HepG2 (cell line): ENCODE results near the gene PACS1. TPM values are rescaled to one million over a fixed set of nuclear protein-coding genes. Genes with fewer than 3 reads are reported as not detected.

Experiments used
- ATAC-seq: fragments of 200-7000 bp; cut with Tn5 transposase; 3 replicates; pipeline ENCODE4 v1.9.1; 2020; ENCODE audit warnings: mild to moderate bottlenecking, moderate library complexity
- BruUV-seq: library from RNA; stranded (reverse); fragments of 400-500 nt; replicated peaks from 2 replicates; lab custom pipeline; 2021; lab: Mats Ljungman, UMichigan
- CTCF ChIA-PET: fragments of 300-600 bp; formaldehyde crosslinking; extraction: SDS; loops from one replicate; lab custom pipeline; 2021; ENCODE audit warnings: low total read pairs, inconsistent platforms, low intra/inter-chr PET ratio; lab: Yijun Ruan, JAX
- POLR2A ChIA-PET: fragments of 350-600 bp; sonication (Branson Sonifier 250); formaldehyde crosslinking; loops from one replicate; lab custom pipeline; 2020; ENCODE audit warnings: antibody characterized with exemption, inconsistent platforms; lab: Yijun Ruan, JAX
- DNase-seq: peaks from one replicate; pipeline ENCODE4 v3.0.0-alpha.2; 2015; ENCODE audit warnings: low spot score
- FAIRE-seq: peaks from 3 replicates; lab custom pipeline; 2011; peaks lifted over from hg19 to GRCh38; lab: Jason Lieb, UNC
- H2AFZ ChIP-seq: one replicate; pipeline ENCODE4 v1.6.1; 2011; ENCODE audit warnings: low read length, inconsistent platforms
- H3K27ac ChIP-seq: fragments of 300-600 bp; 3 replicates; pipeline ENCODE4 v1.8.0; 2011; ENCODE audit warnings: mixed run types, mild to moderate bottlenecking, mixed read lengths, low read length, inconsistent platforms; ENCODE audit not compliant: insufficient read depth; ENCODE audit errors: extremely low read length
- H3K27me3 ChIP-seq, 2 experiments: fragments of 200-600 bp in 1 of 2; 2 replicates in 1 of 2; 3 replicates in 1 of 2; pipeline versions ENCODE4 v1.6.0 to v1.8.0; 2011; ENCODE audit warnings: low read length in 2 of 2, mild to moderate bottlenecking in 2 of 2, moderate library complexity in 2 of 2, inconsistent platforms in 1 of 2; ENCODE audit not compliant: insufficient read depth in 2 of 2, control insufficient read depth in 1 of 2
- H3K36me3 ChIP-seq, 2 experiments: fragments of 200-600 bp in 1 of 2; replicated peaks in 1 of 2; 2 replicates in 1 of 2; 3 replicates in 1 of 2; pipeline versions ENCODE4 v1.5.1 to v1.8.0; 2011; ENCODE audit warnings: low read length in 2 of 2, inconsistent platforms in 1 of 2; ENCODE audit not compliant: insufficient read depth in 2 of 2, control insufficient read depth in 1 of 2
- H3K4me1 ChIP-seq: 2 replicates; pipeline ENCODE4 v1.5.1; 2012; ENCODE audit warnings: low read length, inconsistent platforms; ENCODE audit not compliant: insufficient read depth
- H3K4me2 ChIP-seq: 2 replicates; pipeline ENCODE4 v1.6.0; 2011; ENCODE audit warnings: low read depth, low read length, inconsistent platforms
- H3K4me3 ChIP-seq, 3 experiments: fragments of 200-600 bp in 1 of 3; sonication (generic), shearing (Covaris generic) in 1 of 3; replicated peaks in 1 of 3; 2 replicates each; pipeline ENCODE4 v1.5.1; 2011 to 2016; ENCODE audit warnings: low read length in 3 of 3, inconsistent platforms in 2 of 3, low read depth in 2 of 3, mild to moderate bottlenecking in 2 of 3, control low read depth in 1 of 3, mixed read lengths in 1 of 3; ENCODE audit not compliant: insufficient read depth in 1 of 3
- H3K79me2 ChIP-seq: one replicate; pipeline ENCODE4 v1.6.1; 2011; ENCODE audit warnings: low read length, inconsistent platforms; ENCODE audit not compliant: insufficient read depth
- H3K9ac ChIP-seq: 2 replicates; pipeline ENCODE4 v1.6.0; 2011; ENCODE audit warnings: mild to moderate bottlenecking, low read depth, low read length, inconsistent platforms; ENCODE audit not compliant: insufficient read depth
- H3K9me3 ChIP-seq: 2 replicates; pipeline ENCODE4 v1.5.1; 2012; ENCODE audit warnings: mild to moderate bottlenecking, low read length
- H4K20me1 ChIP-seq: 2 replicates; pipeline ENCODE4 v1.6.0; 2011; ENCODE audit warnings: inconsistent platforms, mild to moderate bottlenecking, low read length, moderate library complexity; ENCODE audit not compliant: insufficient read depth
- CCAR2 ChIP-seq: fragments of 200-400 bp; formaldehyde crosslinking; optimal IDR thresholded peaks from 2 replicates; pipeline ENCODE3; 2018; ENCODE audit warnings: low read depth, mild to moderate bottlenecking, low read length, moderate library complexity
- CSRNP1 ChIP-seq: sonication (generic); formaldehyde crosslinking; IDR thresholded peaks from 2 replicates; pipeline ENCODE4 v1.8.1; 2023; ENCODE audit warnings: mild to moderate bottlenecking, missing genetic modification reagents
- HIC2 ChIP-seq: sonication (generic); formaldehyde crosslinking; IDR thresholded peaks from 2 replicates; pipeline ENCODE4 v1.9.0; 2022; ENCODE audit warnings: low read depth, missing genetic modification reagents
- KLF15 ChIP-seq: sonication (generic); formaldehyde crosslinking; IDR thresholded peaks from 2 replicates; pipeline ENCODE4 v1.8.1; 2023; ENCODE audit warnings: borderline replicate concordance, mild to moderate bottlenecking, inconsistent platforms, missing genetic modification reagents, mixed read lengths
- MED1 ChIP-seq: sonication (generic); formaldehyde crosslinking; IDR thresholded peaks from 2 replicates; pipeline ENCODE4 v1.4.0; 2020; ENCODE audit warnings: missing genetic modification reagents
- ONECUT2 ChIP-seq: sonication (generic); formaldehyde crosslinking; IDR thresholded peaks from 2 replicates; pipeline ENCODE4 v1.4.0; 2020; ENCODE audit warnings: missing genetic modification reagents
- POGZ ChIP-seq: sonication (generic); formaldehyde crosslinking; IDR thresholded peaks from 2 replicates; pipeline ENCODE4 v1.4.0; 2020; ENCODE audit warnings: mild to moderate bottlenecking, missing genetic modification reagents
- SALL1 ChIP-seq: sonication (generic); formaldehyde crosslinking; IDR thresholded peaks from 2 replicates; pipeline ENCODE4 v1.8.0; 2022; ENCODE audit warnings: mild to moderate bottlenecking, missing genetic modification reagents
- SMAD9 ChIP-seq: sonication (generic); formaldehyde crosslinking; IDR thresholded peaks from 2 replicates; pipeline ENCODE4 v1.5.1; 2020; ENCODE audit warnings: mild to moderate bottlenecking, missing genetic modification reagents
- SOX6 ChIP-seq, 2 experiments: fragments of 450-650 bp in 1 of 2; sonication (generic) in 1 of 2; formaldehyde crosslinking in 1 of 2; IDR thresholded peaks; 2 replicates each; pipeline versions ENCODE4 v1.4.0 to v1.6.1; 2017 to 2020; ENCODE audit warnings: antibody characterized with exemption in 1 of 2, mild to moderate bottlenecking in 1 of 2, missing genetic modification reagents in 1 of 2
- SP2 ChIP-seq: sonication (generic); formaldehyde crosslinking; IDR thresholded peaks from 2 replicates; pipeline ENCODE4 v1.5.1; 2020; ENCODE audit warnings: mild to moderate bottlenecking, missing genetic modification reagents
- TAF15 ChIP-seq: fragments of 200-400 bp; formaldehyde crosslinking; IDR thresholded peaks from one replicate; pipeline ENCODE4 v1.6.1; 2018; ENCODE audit warnings: mild to moderate bottlenecking, low read depth, low read length; ENCODE audit not compliant: poor library complexity, severe bottlenecking
- THYN1 ChIP-seq: sonication (generic); formaldehyde crosslinking; IDR thresholded peaks from 2 replicates; pipeline ENCODE4 v1.8.1; 2023; ENCODE audit warnings: low read depth, mild to moderate bottlenecking, moderate library complexity, missing genetic modification reagents, borderline replicate concordance
- ZNF224 ChIP-seq: sonication (generic); formaldehyde crosslinking; IDR thresholded peaks from 2 replicates; pipeline ENCODE4 v1.5.0; 2020; ENCODE audit warnings: mild to moderate bottlenecking, missing genetic modification reagents
- ZNF251 ChIP-seq: sonication (generic); formaldehyde crosslinking; IDR thresholded peaks from 2 replicates; pipeline ENCODE4 v1.9.0; 2021; ENCODE audit warnings: mild to moderate bottlenecking, missing genetic modification reagents
- ZNF562 ChIP-seq: sonication (generic); formaldehyde crosslinking; IDR thresholded peaks from 2 replicates; pipeline ENCODE4 v1.8.0; 2022; ENCODE audit warnings: missing genetic modification reagents, borderline replicate concordance
- ZNF878 ChIP-seq: sonication (generic); formaldehyde crosslinking; IDR thresholded peaks from 2 replicates; pipeline ENCODE4 v1.8.1; 2023; ENCODE audit warnings: mild to moderate bottlenecking, missing genetic modification reagents, moderate library complexity
- WGBS: methylation state at CpG from one replicate; pipeline ENCODE4 v1.1.6; 2017; ENCODE audit warnings: low lambda C conversion rate; 5-methylcytosine and 5-hydroxymethylcytosine counted together
- in situ Hi-C: cut with HindIII; loops from 2 replicates; pipeline ENCODE4 v1.10.0; 2017; ENCODE audit warnings: low pct_unique_long_range_greater_than_20kb; ENCODE audit not compliant: extremely low pct_ligation_motif_present
- intact Hi-C: fragments of 100-400 bp; cut with micrococcal nuclease; formaldehyde crosslinking; loops from one replicate; pipeline ENCODE4 v1.10.0; 2022; ENCODE audit not compliant: unreplicated experiment
- polyA plus RNA-seq, 8 experiments: library from polyadenylated mRNA; depleted of rRNA in 3 of 8; stranded (reverse) in 7 of 8; unstranded in 1 of 8; fragments of >200 nt; fragmentation: Illumina TruSeq in 4 of 8; extraction: Trizol in 4 of 8; gene quantifications; 2 replicates each; pipeline versions ENCODE4 v1.2.1 to v1.2.3, GENCODE V29; 2011 to 2016; ENCODE audit warnings: low read depth in 4 of 8, missing spikeins in 1 of 8, mixed read lengths in 1 of 8; ENCODE audit not compliant: insufficient read depth in 1 of 8
- total RNA-seq, 5 experiments: library from RNA; depleted of rRNA; stranded (reverse); fragments of >200 nt; fragmentation: Illumina TruSeq; extraction: Trizol; gene quantifications; 2 replicates each; pipeline ENCODE4 v1.2.3, GENCODE V29; 2016; ENCODE audit warnings: low read depth in 1 of 5

Gene PACS1
- total and polyA plus RNA-seq, 2 of the 13 experiments (the other 11 are each of a cell fraction or from before 2014, with no cell fraction given): 7.6 to 8.6 TPM

- Histone ChIP-seq H3K9ac (no peak overlapping the region), H3K27ac (no peak overlapping the region), H3K36me3 (peaks cover 2 to 14% of the 10 kb centered on the region in 2 experiments; a peak in 4 of 5 replicates)
- BruUV-seq: no TSS peak
- intact Hi-C loops: no loop called here
- CTCF ChIA-PET: no interaction called here
- 93% methylated on average over 4 of the region's 5 CpGs for WGBS
- FAIRE-seq: no peak
- no peak for TF ChIP-seq KLF15 (CRISPR knock-in tag)
- no peak for TF ChIP-seq SOX6 (IDR thresholded peaks at IDR 0.05)
- no peak for TF ChIP-seq SOX6 (CRISPR knock-in tag; IDR thresholded peaks at IDR 0.05)
- TF ChIP-seq SALL1: no peak
- TF ChIP-seq ONECUT2 (CRISPR knock-in tag): no peak
- no peak for TF ChIP-seq ZNF251 (CRISPR knock-in tag)
- TF ChIP-seq THYN1 (CRISPR knock-in tag): no peak
- TF ChIP-seq SMAD9 (CRISPR knock-in tag): no peak
- no peak for TF ChIP-seq POGZ (CRISPR knock-in tag)
- no peak for TF ChIP-seq CCAR2
- TF ChIP-seq ZNF224 (CRISPR knock-in tag): no peak
- no peak for TF ChIP-seq TAF15
- no peak for TF ChIP-seq MED1 (CRISPR knock-in tag)
- TF ChIP-seq CSRNP1 (CRISPR knock-in tag): no peak
- no peak for TF ChIP-seq ZNF878
- no peak for TF ChIP-seq ZNF562 (CRISPR knock-in tag)
- TF ChIP-seq SP2 (CRISPR knock-in tag): no peak
- TF ChIP-seq HIC2 (CRISPR knock-in tag): no peak
- TF ChIP-seq, all 625 proteins: peak for 0
- Histone ChIP-seq H2AFZ (no peak overlapping the region), H3K4me3 (no peak overlapping the region), H3K9me3 (no peaks in the 10 kb centered on the region), H3K4me1 (no peaks in the 10 kb centered on the region), H4K20me1 (no peaks in the 10 kb centered on the region), H3K79me2 (no peaks in the 10 kb centered on the region), H3K4me2 (no peak overlapping the region), H3K27me3 (no peaks in the 10 kb centered on the region)
- POLR2A ChIA-PET: no interaction called here
- ATAC-seq: no peak
- DNase-seq: no peak
- in situ Hi-C loops: no loop called here
Observed at GRCh38 chr11:66227700-66228099, 157.6 kb downstream of the PACS1 start.
